DOHH2 (cell line): Measurements from ENCODE around the gene TPM1.

Experiments
- CTCF ChIP-seq: fragments of 200-600 bp; sonication (generic); IDR thresholded peaks from one replicate; pipeline ENCODE4 v1.5.1; 2014; ENCODE audit warnings: antibody characterized with exemption, mild to moderate bottlenecking, low read depth, low read length; ENCODE audit not compliant: poor library complexity, severe bottlenecking
- EZH2phosphoT487 ChIP-seq: fragments of 200-600 bp; sonication (generic); IDR thresholded peaks from 2 replicates; pipeline ENCODE4 v1.6.1; 2017; ENCODE audit warnings: borderline replicate concordance, mild to moderate bottlenecking, antibody characterized with exemption, low read length, moderate library complexity, mixed read lengths

DNA sequence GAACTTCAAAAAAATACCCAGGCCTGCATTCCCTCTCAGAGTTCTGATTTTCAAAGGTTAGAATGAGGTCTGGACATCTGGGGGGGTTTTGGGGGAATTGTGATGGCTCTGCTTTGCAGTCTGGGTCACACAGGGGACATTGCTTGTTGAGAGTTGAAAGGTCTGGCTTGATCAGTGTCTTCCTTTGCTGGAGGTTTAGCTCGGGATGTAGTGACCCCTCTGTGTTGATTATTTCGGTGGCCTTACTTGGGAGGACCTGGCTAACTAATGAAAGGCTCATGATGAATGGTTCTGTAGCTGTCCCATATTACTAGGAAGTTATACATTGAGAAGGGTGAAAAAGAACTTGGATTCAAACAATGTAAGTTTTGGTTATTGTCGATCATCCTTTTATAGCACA, 23.7 kb downstream of the TPM1 start:
- no peak for TF ChIP-seq CTCF
- TF ChIP-seq EZH2phosphoT487: no peak
